GM12864 (cell line): ENCODE data around the gene RNFT1.

Experiments used
- DNase-seq: peaks from one replicate; pipeline ENCODE4 v3.0.0-alpha.2; 2011; ENCODE audit warnings: low read depth
- H3K4me3 ChIP-seq: 2 replicates; pipeline ENCODE4 v1.5.1; 2011; ENCODE audit warnings: mild to moderate bottlenecking, low read depth, low read length, control low read depth
- TF ChIP-seq, protein P1 (sequence below): IDR thresholded peaks from 2 replicates; pipeline ENCODE4 v1.5.1; 2011; ENCODE audit warnings: low read depth, mild to moderate bottlenecking, moderate library complexity, low read length, control low read depth, inconsistent platforms; ENCODE audit errors: missing control alignments

RNFT1 gene

DNA sequence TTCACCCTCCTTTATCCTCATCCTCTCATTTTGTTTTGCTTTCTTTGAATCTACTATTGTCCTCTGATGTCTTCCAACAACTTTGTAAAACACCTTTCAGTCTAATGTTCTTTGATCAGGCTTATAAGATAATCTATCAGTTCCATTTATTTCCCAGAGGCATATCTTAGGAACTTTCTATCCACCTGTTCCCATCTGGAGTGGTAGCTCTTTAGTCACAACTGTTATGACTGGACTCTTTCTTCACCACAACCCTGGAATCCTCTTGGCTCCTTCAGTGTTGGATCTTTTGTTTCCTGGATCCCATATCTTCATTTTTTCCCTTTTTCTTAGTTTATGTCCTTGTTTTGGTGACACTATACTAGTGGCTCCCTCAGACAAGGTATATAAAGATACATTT lies 48.1 kb downstream of the RNFT1 start:
- H3K4me3 ChIP-seq, result no peak overlapping the region
- no peak for DNase-seq
- TF ChIP-seq, protein P1, sequence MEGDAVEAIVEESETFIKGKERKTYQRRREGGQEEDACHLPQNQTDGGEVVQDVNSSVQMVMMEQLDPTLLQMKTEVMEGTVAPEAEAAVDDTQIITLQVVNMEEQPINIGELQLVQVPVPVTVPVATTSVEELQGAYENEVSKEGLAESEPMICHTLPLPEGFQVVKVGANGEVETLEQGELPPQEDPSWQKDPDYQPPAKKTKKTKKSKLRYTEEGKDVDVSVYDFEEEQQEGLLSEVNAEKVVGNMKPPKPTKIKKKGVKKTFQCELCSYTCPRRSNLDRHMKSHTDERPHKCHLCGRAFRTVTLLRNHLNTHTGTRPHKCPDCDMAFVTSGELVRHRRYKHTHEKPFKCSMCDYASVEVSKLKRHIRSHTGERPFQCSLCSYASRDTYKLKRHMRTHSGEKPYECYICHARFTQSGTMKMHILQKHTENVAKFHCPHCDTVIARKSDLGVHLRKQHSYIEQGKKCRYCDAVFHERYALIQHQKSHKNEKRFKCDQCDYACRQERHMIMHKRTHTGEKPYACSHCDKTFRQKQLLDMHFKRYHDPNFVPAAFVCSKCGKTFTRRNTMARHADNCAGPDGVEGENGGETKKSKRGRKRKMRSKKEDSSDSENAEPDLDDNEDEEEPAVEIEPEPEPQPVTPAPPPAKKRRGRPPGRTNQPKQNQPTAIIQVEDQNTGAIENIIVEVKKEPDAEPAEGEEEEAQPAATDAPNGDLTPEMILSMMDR, result no peak

DNA sequence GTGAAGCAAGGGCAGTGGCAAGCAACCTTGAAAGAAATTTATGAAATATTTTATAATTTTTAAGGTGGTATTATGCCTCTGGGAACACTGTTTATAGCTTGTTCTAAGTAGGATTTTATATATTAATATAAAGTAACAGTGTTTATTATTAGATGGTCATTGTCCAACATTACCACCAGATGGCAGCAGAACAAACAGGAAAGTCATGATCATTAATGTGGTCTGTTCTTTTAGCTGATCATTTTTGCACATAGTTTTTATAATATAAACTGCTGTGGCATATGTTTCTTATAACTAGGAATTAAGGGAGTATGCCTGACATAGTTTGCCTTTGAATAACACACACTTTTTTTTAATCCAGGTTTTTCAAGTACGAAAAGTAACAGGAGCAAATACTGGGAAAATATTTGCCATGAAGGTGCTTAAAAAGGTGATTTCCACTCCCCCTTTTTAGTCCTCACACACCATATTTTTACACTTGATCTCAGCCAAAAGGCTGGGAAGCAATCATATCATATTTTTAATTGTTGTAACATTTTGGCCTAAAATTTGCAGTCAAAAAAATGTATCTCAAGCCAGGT lies 50.2 kb downstream of the RNFT1 start:
- TF ChIP-seq, protein P1, result peak; percentile 42
- H3K4me3 ChIP-seq, result no peak overlapping the region
- no peak for DNase-seq

DNA sequence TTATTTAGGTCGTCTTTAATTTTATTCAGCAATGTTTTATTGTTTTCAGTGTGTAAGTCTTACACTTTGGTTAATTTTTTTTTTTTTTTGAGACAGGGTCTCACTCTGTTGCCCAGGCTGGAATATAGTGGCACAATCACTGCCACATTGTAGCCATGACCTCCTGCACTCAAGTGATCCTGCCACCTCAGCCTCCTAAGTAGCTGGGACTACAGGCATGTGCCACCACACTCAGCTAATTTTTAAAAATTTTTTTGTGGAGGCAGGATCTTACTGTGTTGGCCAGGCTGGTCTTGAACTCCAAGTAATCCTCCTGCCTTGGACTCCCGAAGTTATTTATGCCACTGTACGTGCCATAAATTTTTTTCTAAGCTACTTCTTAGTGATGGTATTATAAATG lies 57.1 kb downstream of the RNFT1 start:
- TF ChIP-seq, protein P1, result no peak
- H3K4me3 ChIP-seq, result no peak overlapping the region
- no peak for DNase-seq

DNA sequence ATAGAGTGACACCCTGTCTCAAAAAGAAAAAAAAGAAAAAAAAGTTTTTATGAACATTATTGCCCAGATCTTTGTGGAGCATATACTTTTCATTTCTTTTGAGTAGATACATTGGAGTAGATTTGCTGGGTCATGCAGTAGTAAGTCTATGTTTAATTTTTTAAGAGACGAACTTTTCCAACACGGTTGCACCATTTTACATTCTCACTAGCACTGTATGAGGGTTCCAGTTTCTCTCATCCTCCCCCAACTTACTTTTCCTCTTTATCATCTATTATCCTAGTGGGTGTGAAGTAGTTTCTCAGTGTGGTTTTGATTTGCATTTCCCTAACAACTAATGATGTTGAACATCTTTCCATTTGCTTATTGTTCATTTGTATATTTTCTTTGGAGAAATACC lies 61.1 kb downstream of the RNFT1 start:
- no peak for DNase-seq
- no peak overlapping the region for H3K4me3 ChIP-seq
- TF ChIP-seq, protein P1, result no peak
